MCF 10A (cell line): ENCODE measurements around the gene ANK2. TPM values are rescaled to one million over a fixed set of nuclear protein-coding genes. Genes with fewer than 3 reads are reported as not detected.

ENCODE experiments used
- BruUV-seq: library from RNA; stranded (reverse); fragments of 400-500 nt; replicated peaks from 2 replicates; lab custom pipeline; 2021; lab: Mats Ljungman, UMichigan
- CTCF ChIA-PET: fragments of 300-600 bp; sonication (Branson Sonifier 250); formaldehyde crosslinking; extraction: SDS; loops from one replicate; lab custom pipeline; 2021; ENCODE audit warnings: antibody characterized with exemption, inconsistent platforms; lab: Yijun Ruan, JAX
- POLR2A ChIA-PET: fragments of 300-600, 350-650 bp; sonication (Branson Sonifier 250); formaldehyde crosslinking; extraction: SDS; loops from one replicate; lab custom pipeline; 2020; ENCODE audit warnings: antibody characterized with exemption, inconsistent platforms; lab: Yijun Ruan, JAX
- DNase-seq: peaks from one replicate; pipeline ENCODE4 v3.0.0-alpha.2; 2018; ENCODE audit not compliant: unreplicated experiment
- H3K27ac Mint-ChIP-seq: one replicate; pipeline ENCODE4 v1.8.0; 2022; ENCODE audit warnings: mild to moderate bottlenecking, low read depth, mixed read lengths; ENCODE audit not compliant: unreplicated experiment
- H3K27me3 Mint-ChIP-seq: one replicate; pipeline ENCODE4 v1.8.0; 2022; ENCODE audit warnings: mixed read lengths; ENCODE audit not compliant: insufficient read depth, unreplicated experiment
- H3K36me3 Mint-ChIP-seq: one replicate; pipeline ENCODE4 v1.8.0; 2022; ENCODE audit warnings: mild to moderate bottlenecking, moderate library complexity, mixed read lengths; ENCODE audit not compliant: insufficient read depth, unreplicated experiment
- H3K4me1 Mint-ChIP-seq: one replicate; pipeline ENCODE4 v1.8.0; 2022; ENCODE audit warnings: mixed read lengths; ENCODE audit not compliant: insufficient read depth, unreplicated experiment
- H3K4me3 Mint-ChIP-seq: one replicate; pipeline ENCODE4 v1.8.0; 2022; ENCODE audit warnings: mild to moderate bottlenecking, moderate library complexity, mixed read lengths; ENCODE audit not compliant: unreplicated experiment
- H3K9me3 Mint-ChIP-seq: one replicate; pipeline ENCODE4 v1.8.0; 2022; ENCODE audit warnings: mixed read lengths; ENCODE audit not compliant: unreplicated experiment
- intact Hi-C: fragments of 100-400 bp; cut with micrococcal nuclease; formaldehyde crosslinking; loops from 2 replicates; pipeline ENCODE4 v1.14.1; 2022
- total RNA-seq: library from RNA; stranded (reverse); gene quantifications from 2 replicates; pipeline ENCODE4 v1.2.3, GENCODE V29; 2022
- TF ChIP-seq, protein P1 (sequence below): fragments of 200-600 bp; IDR thresholded peaks from one replicate; pipeline ENCODE4 v1.8.0; 2022; ENCODE audit warnings: antibody characterized with exemption, mild to moderate bottlenecking; ENCODE audit not compliant: unreplicated experiment

The ANK2 gene
- total RNA-seq, 1 experiment from 2014 or later, result 37.4 TPM

DNA sequence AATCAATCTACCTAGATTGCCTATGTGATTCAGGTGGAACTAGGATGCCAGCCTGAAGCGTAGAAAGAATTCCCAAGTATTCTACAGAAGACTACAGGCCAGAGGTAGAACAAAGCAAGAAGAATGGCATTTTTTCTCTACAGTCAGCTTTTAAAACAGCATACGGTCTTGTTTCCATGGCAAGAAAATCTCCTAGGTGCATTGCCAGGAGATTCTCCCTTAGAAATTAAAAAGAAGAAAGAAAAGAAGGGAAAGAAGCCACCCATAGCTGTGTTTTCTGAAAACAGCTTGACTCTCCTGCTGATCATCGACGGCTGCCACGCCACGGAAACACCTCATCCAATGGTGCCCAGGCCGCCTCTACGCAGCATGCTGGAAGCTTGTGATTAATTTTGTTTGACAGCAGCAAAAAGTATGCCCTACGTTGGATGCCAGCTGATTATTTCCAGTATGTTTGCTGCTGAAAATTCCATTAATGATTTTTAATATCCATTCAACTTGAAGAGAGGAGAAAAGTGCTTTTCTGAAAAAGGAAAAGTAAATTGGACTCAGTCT lies 24.1 kb downstream of the ANK2 start:
- no peaks in the 10 kb centered on the region for H3K36me3 Mint-ChIP-seq
- no TSS peak for BruUV-seq
- no peak overlapping the region for H3K27ac Mint-ChIP-seq
- ChIA-PET CTCF (interaction anchor here (0.7 kb wide), 1 partner anchor 224 kb away, joined by 3 read pairs; no protein-coding TSS in a partner anchor), POLR2A (interaction anchor here (0.7 kb wide), 2 partner anchors 10 to 45 kb away, joined by 3 read pairs; no protein-coding TSS in a partner anchor)
- peaks cover 5% of the 10 kb centered on the region for H3K4me1 Mint-ChIP-seq
- H3K27me3 Mint-ChIP-seq, result no peaks in the 10 kb centered on the region
- intact Hi-C loops, result no loop called here
- TF ChIP-seq, protein P1, sequence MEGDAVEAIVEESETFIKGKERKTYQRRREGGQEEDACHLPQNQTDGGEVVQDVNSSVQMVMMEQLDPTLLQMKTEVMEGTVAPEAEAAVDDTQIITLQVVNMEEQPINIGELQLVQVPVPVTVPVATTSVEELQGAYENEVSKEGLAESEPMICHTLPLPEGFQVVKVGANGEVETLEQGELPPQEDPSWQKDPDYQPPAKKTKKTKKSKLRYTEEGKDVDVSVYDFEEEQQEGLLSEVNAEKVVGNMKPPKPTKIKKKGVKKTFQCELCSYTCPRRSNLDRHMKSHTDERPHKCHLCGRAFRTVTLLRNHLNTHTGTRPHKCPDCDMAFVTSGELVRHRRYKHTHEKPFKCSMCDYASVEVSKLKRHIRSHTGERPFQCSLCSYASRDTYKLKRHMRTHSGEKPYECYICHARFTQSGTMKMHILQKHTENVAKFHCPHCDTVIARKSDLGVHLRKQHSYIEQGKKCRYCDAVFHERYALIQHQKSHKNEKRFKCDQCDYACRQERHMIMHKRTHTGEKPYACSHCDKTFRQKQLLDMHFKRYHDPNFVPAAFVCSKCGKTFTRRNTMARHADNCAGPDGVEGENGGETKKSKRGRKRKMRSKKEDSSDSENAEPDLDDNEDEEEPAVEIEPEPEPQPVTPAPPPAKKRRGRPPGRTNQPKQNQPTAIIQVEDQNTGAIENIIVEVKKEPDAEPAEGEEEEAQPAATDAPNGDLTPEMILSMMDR, result no peak
- no peaks in the 10 kb centered on the region for H3K9me3 Mint-ChIP-seq
- no peak overlapping the region for H3K4me3 Mint-ChIP-seq
- DNase-seq, result no peak

DNA sequence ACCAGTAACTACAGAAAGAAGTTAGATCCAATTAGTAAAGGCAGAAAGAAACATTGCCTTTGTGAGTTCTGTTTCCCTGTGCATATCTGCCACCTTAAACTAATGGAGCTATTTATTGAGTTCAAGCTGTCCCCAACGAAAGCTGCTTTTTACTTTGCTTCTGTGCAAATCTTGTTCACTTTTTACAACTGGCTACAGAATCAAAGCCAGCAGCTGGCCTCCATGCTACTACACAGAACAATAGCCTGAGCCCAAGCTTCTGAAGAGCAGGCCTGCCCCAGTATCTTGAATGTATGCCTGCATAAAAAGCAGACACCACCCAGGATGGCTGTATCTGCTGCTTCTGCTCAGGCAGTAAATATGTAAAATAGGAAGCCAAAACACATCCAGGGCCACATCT lies 28.1 kb downstream of the ANK2 start:
- ChIA-PET CTCF (interaction anchor here (0.5 to 1.9 kb wide), 3 partner anchors 17 to 433 kb away, joined by 4 to 5 read pairs (median 4); no protein-coding TSS in a partner anchor), POLR2A (no interaction called here)
- Mint-ChIP-seq H3K4me3 (no peak overlapping the region), H3K4me1 (no peaks in the 10 kb centered on the region), H3K9me3 (no peaks in the 10 kb centered on the region), H3K36me3 (no peaks in the 10 kb centered on the region), H3K27me3 (no peaks in the 10 kb centered on the region), H3K27ac (no peak overlapping the region)
- DNase-seq, result no peak
- no TSS peak for BruUV-seq
- intact Hi-C loops, result no loop called here
- TF ChIP-seq, protein P1, result no peak

DNA sequence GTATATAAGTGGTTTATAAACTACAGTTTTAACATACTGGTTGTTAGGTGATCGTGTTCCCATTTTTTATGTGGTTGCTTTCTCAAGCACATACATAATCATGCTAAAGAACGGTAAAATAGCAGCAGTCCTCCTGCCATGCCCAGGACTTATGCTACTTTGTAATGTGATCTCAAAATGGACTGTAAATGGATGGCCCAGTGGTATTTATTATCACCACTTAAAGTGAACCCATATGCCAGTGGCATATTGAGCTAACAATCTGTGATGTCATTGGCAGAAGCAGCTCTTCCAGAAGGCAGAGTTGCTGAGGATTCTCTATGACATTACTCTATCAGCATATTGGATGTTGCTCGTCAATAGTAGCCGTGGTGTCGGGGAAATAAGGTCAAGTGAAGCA lies 28.6 kb downstream of the ANK2 start:
- intact Hi-C loops, result no loop called here
- Mint-ChIP-seq H3K4me1 (no peaks in the 10 kb centered on the region), H3K9me3 (no peaks in the 10 kb centered on the region), H3K36me3 (no peaks in the 10 kb centered on the region), H3K27ac (no peak overlapping the region), H3K4me3 (no peak overlapping the region), H3K27me3 (no peaks in the 10 kb centered on the region)
- ChIA-PET CTCF (interaction anchor here (0.5 to 1.9 kb wide), 3 partner anchors 16 to 432 kb away, joined by 4 to 5 read pairs (median 4); no protein-coding TSS in a partner anchor), POLR2A (no interaction called here)
- TF ChIP-seq, protein P1, result no peak
- BruUV-seq, result no TSS peak
- no peak for DNase-seq

DNA sequence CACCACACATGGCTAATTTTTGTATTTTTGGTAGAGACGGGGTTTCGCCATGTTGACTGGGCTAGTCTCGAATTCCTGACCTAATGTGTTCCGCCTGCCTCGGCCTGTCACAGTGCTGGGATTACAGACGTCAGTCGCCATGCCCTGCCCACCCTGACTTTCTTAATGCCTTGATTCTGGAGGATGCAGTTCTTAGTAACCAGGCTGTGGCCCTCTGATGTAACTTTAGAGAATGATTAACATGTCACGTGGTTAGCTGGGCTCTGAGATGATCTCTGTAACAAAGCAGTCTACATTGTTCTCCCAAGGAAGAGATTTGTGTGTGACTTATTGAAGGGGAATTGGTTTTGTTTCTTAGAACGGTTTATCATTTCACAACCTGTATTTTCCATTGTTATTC lies 30.6 kb downstream of the ANK2 start:
- ChIA-PET POLR2A (no interaction called here), CTCF (no interaction called here)
- no TSS peak for BruUV-seq
- H3K36me3 Mint-ChIP-seq, result no peaks in the 10 kb centered on the region
- no peak overlapping the region for H3K27ac Mint-ChIP-seq
- DNase-seq, result peak; percentile 36
- H3K4me1 Mint-ChIP-seq, result no peaks in the 10 kb centered on the region
- intact Hi-C loops, result no loop called here
- TF ChIP-seq, protein P1, result no peak
- no peaks in the 10 kb centered on the region for H3K27me3 Mint-ChIP-seq
- H3K9me3 Mint-ChIP-seq, result no peaks in the 10 kb centered on the region
- H3K4me3 Mint-ChIP-seq, result no peak overlapping the region
